Skeletal muscle satellite cell (primary cell): ENCODE results near the gene DPF3.
A peak's percentile ranks its signal among the peaks of the same experiment; 100 is the strongest.

Source experiments
- H3K27me3 ChIP-seq: 2 replicates; pipeline ENCODE4 v1.7.0; 2013; ENCODE audit warnings: low read length; ENCODE audit not compliant: control insufficient read depth, insufficient read depth
- H3K36me3 ChIP-seq: 2 replicates; pipeline ENCODE4 v1.7.0; 2013; ENCODE audit warnings: mild to moderate bottlenecking, control low read depth, low read length; ENCODE audit not compliant: insufficient read depth
- H3K4me1 ChIP-seq: 2 replicates; pipeline ENCODE4 v1.7.0; 2013; ENCODE audit warnings: low read length; ENCODE audit not compliant: control insufficient read depth, insufficient read depth
- H3K4me2 ChIP-seq: 2 replicates; pipeline ENCODE4 v1.7.0; 2013; ENCODE audit warnings: mild to moderate bottlenecking, low read length
- H3K4me3 ChIP-seq: 2 replicates; pipeline ENCODE4 v1.7.0; 2013; ENCODE audit warnings: low read length
- H3K9ac ChIP-seq: 2 replicates; pipeline ENCODE4 v1.7.0; 2013; ENCODE audit warnings: mild to moderate bottlenecking, low read depth, low read length, moderate library complexity
- H3K9me3 ChIP-seq: replicated peaks from 2 replicates; pipeline ENCODE4 v1.7.0; 2013; ENCODE audit warnings: mild to moderate bottlenecking, control low read depth, low read length

Gene DPF3

DNA sequence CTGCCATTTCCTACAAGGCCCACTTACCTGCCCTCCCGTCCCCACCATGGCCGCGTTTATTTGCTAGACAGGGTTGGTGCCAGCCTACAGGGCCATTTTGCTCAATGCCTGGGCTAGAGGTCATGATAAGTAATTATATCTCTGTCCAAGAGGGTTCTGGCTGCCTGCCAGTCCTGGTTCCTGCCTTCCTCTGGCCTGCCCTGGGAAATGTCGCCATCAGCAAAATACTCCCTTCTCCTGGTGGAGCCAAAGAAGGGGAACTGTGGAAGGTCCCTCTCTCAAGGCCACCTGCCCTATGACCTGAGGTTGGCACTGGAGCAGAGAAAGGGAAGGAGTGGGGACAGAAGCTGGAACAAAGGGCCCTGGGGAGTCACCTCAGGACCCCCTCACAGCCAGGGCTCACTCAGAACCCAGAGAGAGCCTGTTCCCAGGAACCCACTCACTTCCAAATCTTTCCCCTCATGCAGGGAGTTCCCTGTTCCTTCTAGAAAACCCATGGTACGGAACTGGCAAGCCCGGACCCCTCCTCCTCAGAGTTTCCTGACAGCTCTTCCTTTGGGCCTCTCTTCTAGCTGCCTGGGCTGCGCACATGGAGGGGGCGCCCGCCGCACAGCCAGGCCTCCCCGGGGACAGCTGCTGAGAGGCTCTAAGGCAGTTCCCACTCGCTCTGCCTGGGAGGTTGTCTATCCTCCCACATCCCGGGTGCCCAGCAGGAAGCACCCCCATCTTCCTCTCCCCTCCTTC, 280.5 kb downstream of the DPF3 start:
- Histone ChIP-seq H3K27me3 (no peaks in the 10 kb centered on the region), H3K4me2 (no peak overlapping the region), H3K4me1 (peaks cover 30% of the 10 kb centered on the region), H3K36me3 (no peaks in the 10 kb centered on the region), H3K9ac (no peak overlapping the region), H3K9me3 (no peaks in the 10 kb centered on the region), H3K4me3 (no peak overlapping the region)

DNA sequence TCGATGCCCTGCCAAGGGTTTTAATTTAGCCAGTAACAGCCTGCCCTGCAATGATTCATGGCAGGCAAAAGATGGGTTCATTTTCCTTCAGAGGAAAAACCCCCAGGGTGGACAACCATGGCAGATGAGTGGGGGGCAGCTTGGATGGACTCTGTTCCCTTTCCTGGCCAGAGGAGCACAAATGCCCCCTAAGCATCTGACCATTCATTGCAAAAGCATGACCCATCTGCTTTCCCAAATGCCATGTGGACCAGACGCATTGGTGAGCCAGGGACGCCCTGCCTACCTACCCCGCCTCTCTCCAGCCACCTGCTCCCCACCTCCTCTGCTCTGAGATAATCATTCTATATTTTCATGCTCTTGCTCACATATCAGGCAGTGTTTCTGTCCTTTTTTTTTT, 281.9 kb downstream of the DPF3 start:
- no peak overlapping the region for H3K9ac ChIP-seq
- H3K36me3 ChIP-seq, result no peaks in the 10 kb centered on the region
- no peak overlapping the region for H3K4me3 ChIP-seq
- H3K9me3 ChIP-seq, result no peaks in the 10 kb centered on the region
- H3K27me3 ChIP-seq, result no peaks in the 10 kb centered on the region
- H3K4me2 ChIP-seq, result no peak overlapping the region
- peaks cover 44% of the 10 kb centered on the region for H3K4me1 ChIP-seq

DNA sequence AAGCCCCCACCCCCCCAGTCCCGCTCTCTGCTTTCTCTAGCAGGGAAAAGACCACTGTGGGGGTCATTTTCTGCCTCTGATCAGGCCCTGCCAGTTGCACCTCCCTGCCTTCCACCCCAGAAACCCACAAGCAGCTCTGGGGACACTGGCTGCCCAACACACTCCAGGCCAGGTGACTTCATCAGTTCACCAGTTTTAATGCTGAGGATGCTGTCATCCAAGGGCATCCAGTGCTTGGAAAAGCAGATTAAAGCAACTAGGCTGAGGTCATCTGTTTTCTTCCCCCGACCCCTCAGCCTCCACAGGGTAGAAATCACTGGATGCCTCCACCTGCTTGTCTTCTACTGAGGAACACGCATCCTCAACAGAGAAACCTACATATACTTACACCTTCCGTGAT, 282.4 kb downstream of the DPF3 start:
- no peaks in the 10 kb centered on the region for H3K36me3 ChIP-seq
- no peaks in the 10 kb centered on the region for H3K27me3 ChIP-seq
- peaks cover 47% of the 10 kb centered on the region for H3K4me1 ChIP-seq
- H3K9ac ChIP-seq, result no peak overlapping the region
- no peaks in the 10 kb centered on the region for H3K9me3 ChIP-seq
- H3K4me3 ChIP-seq, result no peak overlapping the region
- no peak overlapping the region for H3K4me2 ChIP-seq

DNA sequence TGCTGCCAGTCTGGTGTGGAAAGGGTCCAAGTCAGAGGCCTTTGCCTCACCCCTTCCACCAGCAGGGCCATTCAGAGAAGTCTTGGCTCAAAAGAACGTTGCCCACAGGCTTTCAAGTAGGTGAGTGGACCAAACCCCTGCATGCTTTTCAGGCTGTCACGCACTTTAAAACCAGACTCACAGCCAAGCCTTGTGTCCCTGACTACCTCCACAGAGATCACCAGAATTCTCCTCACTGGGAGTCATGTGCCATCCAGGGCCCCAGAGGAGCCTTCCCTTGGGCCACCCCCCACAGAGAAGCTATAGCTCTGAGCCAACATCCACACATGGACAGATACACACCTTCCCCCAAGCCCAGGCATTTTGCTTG, 283.1 kb downstream of the DPF3 start:
- no peak overlapping the region for H3K4me2 ChIP-seq
- H3K4me1 ChIP-seq, result peaks cover 40% of the 10 kb centered on the region
- no peaks in the 10 kb centered on the region for H3K27me3 ChIP-seq
- no peaks in the 10 kb centered on the region for H3K9me3 ChIP-seq
- H3K36me3 ChIP-seq, result no peaks in the 10 kb centered on the region
- H3K9ac ChIP-seq, result no peak overlapping the region
- no peak overlapping the region for H3K4me3 ChIP-seq

DNA sequence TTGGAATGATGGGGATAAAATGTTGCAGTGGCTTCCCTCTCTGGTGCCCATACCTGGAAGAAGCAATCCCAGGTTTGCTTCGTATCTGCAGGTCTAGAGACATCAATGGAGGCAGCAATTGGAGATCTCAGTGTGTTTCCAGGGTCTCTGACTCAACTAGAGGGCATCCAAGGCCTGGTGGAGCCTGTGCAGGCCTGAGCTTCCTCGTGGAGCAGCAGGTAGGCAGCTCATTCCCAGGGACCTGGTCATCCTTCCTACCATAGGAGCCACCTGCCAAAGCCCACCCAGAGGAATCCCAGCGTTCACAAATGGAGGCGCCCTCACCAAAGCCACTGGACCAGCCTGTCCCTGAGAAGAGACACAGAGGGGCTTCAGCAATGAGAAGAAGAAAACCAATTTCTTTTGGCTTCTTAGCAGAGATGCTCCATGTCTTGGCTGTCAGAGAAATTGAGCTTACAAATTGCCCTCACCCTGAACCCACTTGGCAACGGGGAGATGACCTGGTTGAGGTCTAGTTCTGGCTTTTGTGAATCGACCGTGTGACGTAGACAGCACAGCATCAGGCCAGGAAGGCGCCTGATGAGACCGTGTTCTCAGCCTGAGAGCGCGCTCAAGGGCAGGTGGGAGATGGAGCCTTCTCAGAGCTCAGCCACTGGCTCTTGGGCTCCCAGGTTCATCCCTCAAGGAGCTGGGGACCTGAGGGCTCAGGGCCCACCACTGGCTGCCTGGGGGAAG, 283.6 kb downstream of the DPF3 start:
- no peak overlapping the region for H3K9ac ChIP-seq
- peaks cover 35% of the 10 kb centered on the region for H3K4me1 ChIP-seq
- no peak overlapping the region for H3K4me2 ChIP-seq
- no peak overlapping the region for H3K4me3 ChIP-seq
- H3K9me3 ChIP-seq, result no peaks in the 10 kb centered on the region
- H3K27me3 ChIP-seq, result no peaks in the 10 kb centered on the region
- H3K36me3 ChIP-seq, result no peaks in the 10 kb centered on the region

DNA sequence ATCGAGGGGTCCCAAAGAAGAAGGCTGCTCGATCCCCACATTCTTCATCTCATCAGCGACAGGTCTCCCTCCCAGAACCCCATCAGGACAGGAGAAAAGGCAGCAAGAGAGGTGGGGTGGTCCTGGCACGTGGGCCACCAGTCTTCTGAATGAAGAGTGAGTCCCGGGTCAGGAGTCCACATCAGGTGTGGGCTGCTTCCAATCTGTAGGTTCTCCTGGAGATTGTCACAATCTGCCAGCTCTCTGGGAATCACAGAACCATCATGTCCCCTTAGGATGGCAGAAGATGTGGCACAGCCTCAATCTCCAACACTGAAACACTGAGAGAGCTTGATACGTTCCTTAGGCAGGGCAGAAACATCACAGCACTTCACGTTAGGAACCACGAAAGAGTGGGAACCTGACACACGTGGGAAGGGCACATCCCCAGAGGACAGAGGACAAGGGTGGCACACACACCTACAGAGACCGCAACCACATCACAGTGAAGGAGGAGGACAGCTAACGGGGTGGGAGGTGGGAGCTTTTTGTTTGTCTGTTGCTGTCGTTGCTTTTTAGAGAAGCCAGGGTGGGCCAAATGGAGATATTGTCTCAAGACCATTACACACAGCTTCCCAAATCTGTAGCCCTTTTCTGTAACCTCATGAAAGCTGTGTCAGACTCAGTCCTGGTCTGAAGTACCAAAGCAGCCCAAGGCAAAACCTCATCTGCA, 284.5 kb downstream of the DPF3 start:
- Histone ChIP-seq H3K4me2 (no peak overlapping the region), H3K9ac (no peak overlapping the region), H3K36me3 (no peaks in the 10 kb centered on the region), H3K27me3 (no peaks in the 10 kb centered on the region), H3K4me1 (peaks cover 33% of the 10 kb centered on the region), H3K9me3 (no peaks in the 10 kb centered on the region), H3K4me3 (no peak overlapping the region)

DNA sequence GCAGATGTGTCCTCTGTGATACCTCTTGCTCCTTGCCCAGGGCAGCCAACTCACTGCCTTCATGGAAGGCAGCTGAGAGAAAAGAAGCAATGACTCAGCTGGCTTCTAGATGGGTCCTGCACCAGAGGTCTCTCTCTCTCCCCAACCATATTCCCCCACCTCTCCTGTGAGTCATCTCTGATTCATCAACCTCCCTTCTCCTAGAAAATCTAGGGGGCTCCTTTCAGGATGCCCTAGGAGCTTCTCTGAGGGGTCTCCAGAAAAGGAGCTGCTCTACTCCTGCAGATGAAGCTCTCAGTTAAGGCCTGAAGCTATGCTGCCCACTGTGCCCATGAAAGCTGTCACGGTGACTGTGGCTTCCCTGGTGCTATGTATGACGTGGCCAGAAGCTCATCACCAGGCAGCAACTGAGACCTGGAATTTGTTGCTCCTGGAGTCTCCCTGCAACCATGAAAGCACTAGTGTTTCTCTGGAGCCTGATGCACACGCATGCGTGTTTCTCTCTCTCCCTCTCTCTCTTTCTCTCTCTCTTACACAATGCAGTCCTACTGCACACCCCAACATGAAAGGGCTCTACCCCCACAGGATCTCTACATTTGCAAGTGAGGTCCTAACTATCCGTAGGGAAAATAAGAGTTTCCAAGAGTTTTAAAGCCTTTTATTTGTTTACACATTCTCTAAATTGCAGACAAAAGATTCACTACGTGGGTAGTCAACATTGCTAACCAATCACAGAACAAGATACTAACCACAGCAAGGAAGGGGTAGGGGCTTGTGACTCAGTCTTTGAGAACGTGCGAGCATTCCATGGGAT, 285.3 kb downstream of the DPF3 start:
- Histone ChIP-seq H3K4me1 (peaks cover 33% of the 10 kb centered on the region), H3K9me3 (no peaks in the 10 kb centered on the region), H3K9ac (no peak overlapping the region), H3K4me2 (peak overlapping the region; percentile 31), H3K4me3 (no peak overlapping the region), H3K36me3 (no peaks in the 10 kb centered on the region), H3K27me3 (no peaks in the 10 kb centered on the region)

DNA sequence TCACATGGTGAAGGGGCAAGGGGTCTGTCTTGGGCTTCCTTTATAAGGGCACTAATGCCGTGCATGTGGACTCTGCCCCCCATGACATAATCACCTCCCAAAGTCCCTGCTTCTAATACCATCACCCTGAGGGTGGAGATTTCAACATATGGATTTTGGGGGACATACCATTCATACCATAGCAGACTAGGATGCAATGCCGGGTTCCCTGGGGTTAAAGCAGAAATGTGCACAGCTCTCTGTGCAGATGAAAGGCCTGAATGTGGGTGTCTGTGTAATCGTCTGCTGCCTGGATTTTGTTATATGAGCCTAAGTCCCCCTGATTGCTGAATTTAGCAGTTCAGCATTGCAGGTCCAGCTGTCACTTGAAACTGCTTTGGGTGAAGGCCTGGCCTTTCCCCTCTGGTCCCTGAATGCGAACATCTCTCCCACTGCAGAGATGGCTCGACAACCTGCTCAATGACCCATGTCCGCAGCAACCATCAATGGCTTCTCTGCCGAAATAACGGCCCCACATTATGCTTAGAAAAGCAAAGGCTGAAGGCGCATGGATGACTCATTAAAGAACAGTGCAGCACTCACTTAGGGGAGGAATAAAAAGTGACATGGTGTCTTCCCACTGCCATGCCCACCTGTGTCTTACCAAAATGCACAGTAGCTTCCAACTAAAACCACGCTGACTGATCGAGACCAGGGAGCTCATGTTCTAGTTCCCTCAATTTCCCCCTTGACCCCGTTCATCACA, 286.3 kb downstream of the DPF3 start:
- Histone ChIP-seq H3K27me3 (no peaks in the 10 kb centered on the region), H3K4me1 (peaks cover 28% of the 10 kb centered on the region), H3K4me2 (peak overlapping the region; percentile 31), H3K36me3 (no peaks in the 10 kb centered on the region), H3K9me3 (no peaks in the 10 kb centered on the region), H3K9ac (no peak overlapping the region), H3K4me3 (no peak overlapping the region)

DNA sequence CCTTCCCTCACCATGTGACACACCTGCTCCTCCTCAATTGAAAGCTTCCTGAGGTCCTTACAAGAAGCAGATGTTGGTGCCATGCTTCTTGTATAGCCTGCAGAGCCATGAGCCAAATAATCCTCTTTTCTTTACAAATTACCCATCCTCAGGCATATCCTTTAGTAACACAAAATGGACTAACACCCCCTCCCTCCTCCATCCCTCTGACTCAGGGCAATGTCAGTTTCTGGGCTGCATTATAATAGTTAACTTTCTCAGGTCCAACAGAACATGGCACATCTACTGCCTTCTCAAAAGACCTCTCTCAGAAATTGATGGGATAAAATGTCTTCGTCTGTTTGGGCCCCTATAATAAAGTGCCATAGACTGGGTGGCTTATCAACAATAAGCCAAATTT, 287.0 kb downstream of the DPF3 start:
- Histone ChIP-seq H3K27me3 (no peaks in the 10 kb centered on the region), H3K4me3 (no peak overlapping the region), H3K36me3 (no peaks in the 10 kb centered on the region), H3K9ac (no peak overlapping the region), H3K9me3 (no peaks in the 10 kb centered on the region), H3K4me2 (no peak overlapping the region), H3K4me1 (peaks cover 28% of the 10 kb centered on the region)

DNA sequence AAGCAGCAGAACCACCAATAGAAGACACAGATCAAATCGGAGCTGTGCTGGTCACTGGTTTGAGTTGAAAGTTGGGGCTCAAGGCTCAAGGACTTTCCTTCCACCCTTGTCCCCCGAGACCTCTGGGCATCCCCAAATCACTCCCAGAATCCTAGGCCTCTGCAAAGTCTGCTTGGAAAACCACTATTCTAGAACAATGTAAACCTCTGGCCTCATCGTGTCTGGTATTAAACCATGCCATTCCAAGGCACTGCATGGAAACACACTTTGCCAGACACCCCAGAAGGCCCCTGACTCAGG, 288.0 kb downstream of the DPF3 start:
- H3K4me3 ChIP-seq, result no peak overlapping the region
- no peaks in the 10 kb centered on the region for H3K27me3 ChIP-seq
- no peak overlapping the region for H3K4me2 ChIP-seq
- peaks cover 28% of the 10 kb centered on the region for H3K4me1 ChIP-seq
- H3K9ac ChIP-seq, result no peak overlapping the region
- H3K9me3 ChIP-seq, result no peaks in the 10 kb centered on the region
- no peaks in the 10 kb centered on the region for H3K36me3 ChIP-seq
